ENCODE data around the gene KIAA1328. TPM values are rescaled to one million over a fixed set of nuclear protein-coding genes. Genes with fewer than 3 reads are reported as not detected.

The KIAA1328 gene
- total RNA-seq, 1 donor from 2014 or later, result 17.2 TPM

- Histone ChIP-seq H3K4me1 (no peaks in the 10 kb centered on the region), H3K27me3 (no peaks in the 10 kb centered on the region), H3K4me3 (no peak overlapping the region), H3K9me3 (peaks cover 14% of the 10 kb centered on the region), H3K27ac (no peak overlapping the region), H3K36me3 (no peaks in the 10 kb centered on the region)
- DNase-seq (ENCODE audit: extremely low spot score in 2 of 2), result no peak
- TF ChIP-seq CTCF (IDR thresholded peaks at IDR 0.05) (no peak), POLR2A (IDR thresholded peaks at IDR 0.05) (no peak), POLR2AphosphoS5 (IDR thresholded peaks at IDR 0.05; ENCODE audit: insufficient read depth in 1 of 2, low read depth in 1 of 2) (no peak)
- intact Hi-C loops (cut with DNase I), result no loop called here
These were observed 190.4 kb downstream of the KIAA1328 start for GRCh38 chr18:37019157-37019827.

GRCh38 chr18:37033419-37033818, 204.5 kb downstream of the KIAA1328 start:
- no peak for DNase-seq (ENCODE audit: extremely low spot score in 2 of 2)
- Histone ChIP-seq H3K36me3 (peaks cover 0 to 3% of the 10 kb centered on the region in 2 donors), H3K4me1 (no peaks in the 10 kb centered on the region), H3K27me3 (no peaks in the 10 kb centered on the region), H3K9me3 (peaks cover 9% of the 10 kb centered on the region), H3K27ac (no peak overlapping the region), H3K4me3 (no peak overlapping the region)
- TF ChIP-seq POLR2AphosphoS5 (IDR thresholded peaks at IDR 0.05; ENCODE audit: insufficient read depth in 1 of 2, low read depth in 1 of 2) (no peak), POLR2A (IDR thresholded peaks at IDR 0.05) (no peak), CTCF (IDR thresholded peaks at IDR 0.05) (no peak)
- intact Hi-C loops (cut with DNase I), result no loop called here

GRCh38 chr18:37042381-37042780, 213.5 kb downstream of the KIAA1328 start:
- TF ChIP-seq POLR2AphosphoS5 (IDR thresholded peaks at IDR 0.05; ENCODE audit: insufficient read depth in 1 of 2, low read depth in 1 of 2), result no peak
- TF ChIP-seq CTCF (IDR thresholded peaks at IDR 0.05), result no peak
- no peak for TF ChIP-seq POLR2A (IDR thresholded peaks at IDR 0.05)
- no peaks in the 10 kb centered on the region for H3K27me3 ChIP-seq
- no peaks in the 10 kb centered on the region for H3K4me1 ChIP-seq
- intact Hi-C loops (cut with DNase I), result no loop called here
- no peak overlapping the region for H3K27ac ChIP-seq
- no peak overlapping the region for H3K4me3 ChIP-seq
- no peaks in the 10 kb centered on the region for H3K36me3 ChIP-seq
- DNase-seq (ENCODE audit: extremely low spot score in 2 of 2), result no peak
- peaks cover 11% of the 10 kb centered on the region for H3K9me3 ChIP-seq

GRCh38 chr18:37055137-37055802, 226.3 kb downstream of the KIAA1328 start:
- no peak for TF ChIP-seq CTCF (IDR thresholded peaks at IDR 0.05)
- no peak for TF ChIP-seq POLR2AphosphoS5 (IDR thresholded peaks at IDR 0.05; ENCODE audit: insufficient read depth in 1 of 2, low read depth in 1 of 2)
- TF ChIP-seq POLR2A (IDR thresholded peaks at IDR 0.05), result no peak
- no peak overlapping the region for H3K4me3 ChIP-seq
- no peaks in the 10 kb centered on the region for H3K4me1 ChIP-seq
- H3K36me3 ChIP-seq, result no peaks in the 10 kb centered on the region
- intact Hi-C loops (cut with DNase I), result no loop called here
- H3K9me3 ChIP-seq, result no peaks in the 10 kb centered on the region
- no peak overlapping the region for H3K27ac ChIP-seq
- DNase-seq (ENCODE audit: extremely low spot score in 2 of 2), result no peak
- H3K27me3 ChIP-seq, result no peaks in the 10 kb centered on the region

- no peak for DNase-seq (ENCODE audit: extremely low spot score in 2 of 2)
- Histone ChIP-seq H3K4me1 (no peaks in the 10 kb centered on the region), H3K9me3 (no peaks in the 10 kb centered on the region), H3K36me3 (peaks cover 0 to 14% of the 10 kb centered on the region in 2 donors), H3K27ac (no peak overlapping the region), H3K4me3 (no peak overlapping the region), H3K27me3 (no peaks in the 10 kb centered on the region)
- TF ChIP-seq POLR2AphosphoS5 (IDR thresholded peaks at IDR 0.05; ENCODE audit: insufficient read depth in 1 of 2, low read depth in 1 of 2) (no peak), POLR2A (IDR thresholded peaks at IDR 0.05) (no peak), CTCF (IDR thresholded peaks at IDR 0.05) (no peak)
- intact Hi-C loops (cut with DNase I), result no loop called here
These were observed 235.3 kb downstream of the KIAA1328 start for GRCh38 chr18:37064187-37064586.

All from vagina (tissue), 2 donors.